Activated CD8-positive, alpha-beta T cell treated with anti-CD3 and anti-CD28 coated beads for 36 hours (primary cell): ENCODE results near the gene SSTR4. TPM values are rescaled to one million over a fixed set of nuclear protein-coding genes. Genes with fewer than 3 reads are reported as not detected.

Experiments
- ATAC-seq: fragments of 200-7000 bp; cut with Tn5 transposase; one replicate; pipeline ENCODE4 v1.10.0; 2021; ENCODE audit warnings: mild to moderate bottlenecking, moderate library complexity
- CTCF ChIA-PET: fragments of 350-600 bp; sonication (Branson Sonifier 250); formaldehyde crosslinking; loops from one replicate; lab custom pipeline; 2021; ENCODE audit warnings: antibody characterized with exemption; lab: Charles Lee
- POLR2A ChIA-PET: fragments of 350-600 bp; sonication (Branson Sonifier 250); formaldehyde crosslinking; loops from one replicate; lab custom pipeline; 2021; ENCODE audit warnings: antibody characterized with exemption; lab: Charles Lee
- DNase-seq: peaks from one replicate; pipeline ENCODE4 v3.0.0-alpha.2; 2020
- H3K27ac Mint-ChIP-seq: one replicate; pipeline ENCODE4 v1.8.0; 2021; ENCODE audit warnings: mild to moderate bottlenecking, mixed read lengths
- H3K27me3 Mint-ChIP-seq: one replicate; pipeline ENCODE4 v1.8.0; 2021; ENCODE audit warnings: mixed read lengths
- H3K36me3 Mint-ChIP-seq: one replicate; pipeline ENCODE4 v1.8.0; 2021; ENCODE audit warnings: low read depth, mixed read lengths
- H3K4me1 Mint-ChIP-seq: one replicate; pipeline ENCODE4 v1.8.0; 2021; ENCODE audit warnings: low read depth, mixed read lengths
- H3K4me3 Mint-ChIP-seq: one replicate; pipeline ENCODE4 v1.8.0; 2021; ENCODE audit warnings: mild to moderate bottlenecking, moderate library complexity, mixed read lengths
- H3K9me3 Mint-ChIP-seq: one replicate; pipeline ENCODE4 v1.8.0; 2021; ENCODE audit warnings: mixed read lengths
- CTCF ChIP-seq: fragments of 200-600 bp; IDR thresholded peaks from one replicate; pipeline ENCODE4 v1.8.0; 2022; ENCODE audit warnings: antibody characterized with exemption, mild to moderate bottlenecking
- intact Hi-C: fragments of 100-400 bp; cut with micrococcal nuclease; formaldehyde crosslinking; loops from one replicate; pipeline ENCODE4 v1.10.0; 2022
- total RNA-seq, 2 experiments: library from RNA; stranded (reverse); gene quantifications; one replicate each; pipeline ENCODE4 v1.2.3, GENCODE V29; 2021

SSTR4 gene
- total RNA-seq, 2 experiments from 2014 or later: not detected

- POLR2A ChIA-PET: no interaction called here
- no peaks in the 10 kb centered on the region for H3K4me1 Mint-ChIP-seq
- CTCF ChIA-PET: no interaction called here
- no peaks in the 10 kb centered on the region for H3K36me3 Mint-ChIP-seq
- no peaks in the 10 kb centered on the region for H3K9me3 Mint-ChIP-seq
- H3K4me3 Mint-ChIP-seq: no peak overlapping the region
- DNase-seq (no peak), ATAC-seq (no peak)
- TF ChIP-seq CTCF: no peak
- H3K27me3 Mint-ChIP-seq: peaks cover 10% of the 10 kb centered on the region
- intact Hi-C loops: no loop called here
- no peak overlapping the region for H3K27ac Mint-ChIP-seq
These were observed 1.2 kb upstream of the SSTR4 start for GRCh38 chr20:23033918-23034317.

GRCh38 chr20:23035731-23036130 lies 619 bp downstream of the SSTR4 start:
- no peak overlapping the region for H3K27ac Mint-ChIP-seq
- ChIA-PET CTCF (no interaction called here), POLR2A (no interaction called here)
- no peaks in the 10 kb centered on the region for H3K36me3 Mint-ChIP-seq
- no peak for TF ChIP-seq CTCF
- no peaks in the 10 kb centered on the region for H3K9me3 Mint-ChIP-seq
- no peak for DNase-seq
- H3K4me3 Mint-ChIP-seq: no peak overlapping the region
- H3K4me1 Mint-ChIP-seq: no peaks in the 10 kb centered on the region
- intact Hi-C loops: no loop called here
- H3K27me3 Mint-ChIP-seq: peaks cover 13% of the 10 kb centered on the region
- no peak for ATAC-seq

DNA sequence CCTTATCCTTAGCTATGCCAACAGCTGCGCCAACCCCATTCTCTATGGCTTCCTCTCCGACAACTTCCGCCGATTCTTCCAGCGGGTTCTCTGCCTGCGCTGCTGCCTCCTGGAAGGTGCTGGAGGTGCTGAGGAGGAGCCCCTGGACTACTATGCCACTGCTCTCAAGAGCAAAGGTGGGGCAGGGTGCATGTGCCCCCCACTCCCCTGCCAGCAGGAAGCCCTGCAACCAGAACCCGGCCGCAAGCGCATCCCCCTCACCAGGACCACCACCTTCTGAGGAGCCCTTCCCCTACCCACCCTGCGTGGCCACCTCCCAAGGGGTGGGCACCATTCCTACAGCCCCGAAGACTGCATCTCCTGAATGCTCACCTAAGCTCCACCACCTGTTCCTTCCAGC lies 1.3 kb downstream of the SSTR4 start:
- no peak overlapping the region for H3K4me3 Mint-ChIP-seq

GRCh38 chr20:23037017-23037481 lies 1.9 kb downstream of the SSTR4 start:
- no peak for DNase-seq
- peaks cover 11% of the 10 kb centered on the region for H3K27me3 Mint-ChIP-seq
- no peak for TF ChIP-seq CTCF
- H3K27ac Mint-ChIP-seq: no peak overlapping the region
- H3K9me3 Mint-ChIP-seq: no peaks in the 10 kb centered on the region
- H3K36me3 Mint-ChIP-seq: no peaks in the 10 kb centered on the region
- intact Hi-C loops: no loop called here
- ChIA-PET POLR2A (no interaction called here), CTCF (no interaction called here)
- H3K4me3 Mint-ChIP-seq: no peak overlapping the region
- H3K4me1 Mint-ChIP-seq: no peaks in the 10 kb centered on the region
- no peak for ATAC-seq

More for the DNA sequence above, 1.3 kb downstream of the SSTR4 start:
- Mint-ChIP-seq H3K27ac (no peak overlapping the region), H3K27me3 (peaks cover 13% of the 10 kb centered on the region), H3K9me3 (no peaks in the 10 kb centered on the region), H3K4me1 (no peaks in the 10 kb centered on the region), H3K36me3 (no peaks in the 10 kb centered on the region)
- DNase-seq (no peak), ATAC-seq (no peak)
- intact Hi-C loops: no loop called here
- ChIA-PET POLR2A (no interaction called here), CTCF (no interaction called here)
- TF ChIP-seq CTCF: no peak

GRCh38 chr20:23039136-23039875 lies 4.2 kb downstream of the SSTR4 start:
- Mint-ChIP-seq H3K4me3 (no peak overlapping the region), H3K27me3 (peaks cover 9% of the 10 kb centered on the region), H3K9me3 (no peaks in the 10 kb centered on the region), H3K4me1 (no peaks in the 10 kb centered on the region), H3K27ac (no peak overlapping the region), H3K36me3 (no peaks in the 10 kb centered on the region)
- DNase-seq (no peak), ATAC-seq (no peak)
- ChIA-PET CTCF (interaction anchor here (2.4 kb wide), 1 partner anchor 11 kb away, joined by 5 read pairs; no protein-coding TSS in a partner anchor), POLR2A (no interaction called here)
- no peak for TF ChIP-seq CTCF
- intact Hi-C loops: no loop called here
